HG03097 (cell line): Measurements from ENCODE around the gene AMN.

ENCODE experiments used
- ATAC-seq: cut with Tn5 transposase; IDR thresholded peaks from one replicate; pipeline ENCODE4 v1.9.1; 2021; ENCODE audit not compliant: unreplicated experiment, low FRiP score

AMN gene

GRCh38 chr14:102942069-102942468 is 19.6 kb downstream of the AMN start:
- no peak for ATAC-seq

- no peak for ATAC-seq
These were observed 21.0 kb downstream of the AMN start for GRCh38 chr14:102943454-102943853.

GRCh38 chr14:102943979-102944378 is 21.5 kb downstream of the AMN start:
- no peak for ATAC-seq

GRCh38 chr14:102944448-102945330 is 22.2 kb downstream of the AMN start:
- ATAC-seq: no peak

- ATAC-seq: no peak
These were observed 23.1 kb downstream of the AMN start for GRCh38 chr14:102945346-102946130.

- ATAC-seq: no peak
These were observed 25.0 kb downstream of the AMN start for GRCh38 chr14:102947321-102948103.

- ATAC-seq: no peak
These were observed 26.2 kb downstream of the AMN start for GRCh38 chr14:102948698-102949061.

GRCh38 chr14:102949062-102949800 is 26.8 kb downstream of the AMN start:
- no peak for ATAC-seq

GRCh38 chr14:102949801-102950451 is 27.5 kb downstream of the AMN start:
- no peak for ATAC-seq

- no peak for ATAC-seq
These were observed 28.6 kb downstream of the AMN start for GRCh38 chr14:102951034-102951433.

- ATAC-seq: no peak
These were observed 29.3 kb downstream of the AMN start for GRCh38 chr14:102951799-102952198.

GRCh38 chr14:102952276-102952675 is 29.8 kb downstream of the AMN start:
- ATAC-seq: no peak

GRCh38 chr14:102953100-102953499 is 30.6 kb downstream of the AMN start:
- no peak for ATAC-seq

- no peak for ATAC-seq
These were observed 31.8 kb downstream of the AMN start for GRCh38 chr14:102954081-102954789.

- ATAC-seq: no peak
These were observed 33.4 kb downstream of the AMN start for GRCh38 chr14:102955636-102956408.

GRCh38 chr14:102957222-102957621 is 34.8 kb downstream of the AMN start:
- ATAC-seq: no peak

- no peak for ATAC-seq
These were observed 36.0 kb downstream of the AMN start for GRCh38 chr14:102958461-102958860.

GRCh38 chr14:102962111-102962627 is 39.7 kb downstream of the AMN start:
- no peak for ATAC-seq
